ENCODE data around the gene D2HGDH. TPM values are rescaled to one million over a fixed set of nuclear protein-coding genes. Genes with fewer than 3 reads are reported as not detected.
"Not testable (repeated sequence)": the region's sequence is repeated elsewhere in the genome, so short reads cannot be mapped to it uniquely, and the experiment has no call there.

D2HGDH gene
- total and polyA plus RNA-seq, 8 donors = 32.8 to 53.3 (median 39.7) TPM

GRCh38 chr2:241730671-241731293 is 3.6 kb upstream of the D2HGDH start:
- DNase-seq (peak in 1 of 4 donors; percentile 31), ATAC-seq (no peak)
- Histone ChIP-seq H3K27me3 (no peaks in the 10 kb centered on the region), H3K27ac (peak overlapping the region in 1 of 2 donors; percentile 14), H3K4me3 (no peak overlapping the region), H3K4me1 (peaks cover 3 to 48% of the 10 kb centered on the region in 2 donors), H3K9me3 (no peaks in the 10 kb centered on the region), H3K36me3 (peaks cover 0 to 8% of the 10 kb centered on the region in 2 donors)
- no peak for TF ChIP-seq CTCF (IDR thresholded peaks at IDR 0.05)
- intact Hi-C loops (cut with DNase I) = loop anchor here in 1 of 2 donors (10.0 kb wide), 1 partner anchor 144 kb away; no protein-coding TSS in a partner anchor

DNA sequence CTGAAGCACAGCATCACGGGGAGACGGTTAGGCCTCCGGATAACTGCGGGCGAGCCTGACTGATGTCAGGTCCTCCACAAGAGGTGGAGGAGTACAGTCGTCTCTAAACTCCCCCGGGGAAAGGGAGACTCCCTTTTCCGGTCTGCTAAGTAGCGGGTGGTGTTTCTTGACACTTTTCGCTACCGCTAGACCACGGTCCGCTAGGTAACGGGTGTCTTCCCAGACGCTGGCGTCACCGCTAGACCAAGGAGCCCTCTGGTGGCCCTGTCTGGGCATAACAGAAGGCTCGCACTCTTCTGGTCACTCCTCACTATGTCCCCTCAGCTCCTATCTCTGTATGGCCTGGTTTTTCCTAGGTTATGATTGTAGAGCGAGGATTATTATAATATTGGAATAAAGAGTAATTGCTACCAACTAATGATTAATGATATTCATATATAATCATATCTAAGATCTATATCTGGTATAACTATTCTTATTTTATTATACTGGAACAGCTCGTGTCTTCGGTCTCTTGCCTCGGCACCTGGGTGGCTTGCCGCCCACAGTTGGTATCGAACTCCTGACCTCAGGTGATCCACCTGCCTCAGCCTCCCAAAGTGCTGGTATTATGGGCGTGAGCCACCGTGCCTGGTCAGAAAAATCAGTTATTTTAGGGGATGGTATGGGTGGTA is 1.8 kb upstream of the D2HGDH start:
- TF ChIP-seq CTCF (IDR thresholded peaks at IDR 0.05) = peak; percentile 36 to 83
- not testable (repeated sequence) for H3K27me3 ChIP-seq, ATAC-seq, H3K4me3 ChIP-seq, H3K27ac ChIP-seq, H3K9me3 ChIP-seq, H3K36me3 ChIP-seq
- DNase-seq = peak in 2 of 4 donors; percentile 11 to 90
- intact Hi-C loops (cut with DNase I) = loop anchor here in 1 of 2 donors (10.0 kb wide), 1 partner anchor 142 kb away; no protein-coding TSS in a partner anchor
- peaks cover 4 to 52% of the 10 kb centered on the region in 2 donors for H3K4me1 ChIP-seq

DNA sequence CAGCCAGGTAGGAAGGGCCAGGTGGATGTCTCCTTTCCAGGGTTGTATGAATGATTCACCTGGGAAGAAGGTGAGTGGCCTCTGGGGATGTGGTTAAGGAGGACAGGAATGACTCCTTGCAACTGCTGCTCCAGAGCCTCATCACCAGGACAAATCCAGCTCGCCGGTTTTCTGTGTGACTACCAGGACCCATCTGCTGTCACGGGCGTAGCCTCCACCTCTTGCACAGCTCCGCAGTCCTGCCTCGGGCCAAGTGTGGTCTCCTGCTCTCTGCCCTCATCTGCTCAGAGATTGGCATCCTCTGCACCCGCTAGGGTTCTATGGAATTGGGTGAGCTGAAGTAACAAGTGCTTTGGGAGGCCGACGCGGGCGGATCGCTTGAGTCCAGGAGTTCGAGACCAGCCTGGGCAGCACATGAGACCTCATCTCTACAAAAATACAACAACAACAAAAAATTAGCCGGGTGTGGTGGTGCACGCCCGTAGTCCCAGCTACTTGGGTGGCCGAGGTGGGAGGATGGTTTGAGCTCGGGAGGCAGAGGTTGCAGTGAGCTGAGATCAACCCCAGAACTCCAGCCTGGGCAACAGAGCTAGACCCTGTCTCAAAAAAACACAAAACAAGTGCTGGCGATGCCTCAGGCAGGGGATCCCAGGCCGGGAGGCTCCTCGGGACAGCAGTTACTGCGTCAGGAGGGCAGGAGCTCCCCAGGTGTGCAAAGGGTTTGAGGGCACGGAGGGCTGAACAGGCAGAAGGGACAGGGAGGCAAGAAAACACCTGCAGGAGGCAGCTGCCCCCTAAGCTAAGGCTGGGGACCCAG is 831 bp upstream of the D2HGDH start:
- no peak for ATAC-seq
- peak overlapping the region; percentile 33 to 84 for H3K27ac ChIP-seq
- no peak for TF ChIP-seq CTCF (IDR thresholded peaks at IDR 0.05)
- DNase-seq = peak in 1 of 4 donors; percentile 60
- no peaks in the 10 kb centered on the region for H3K27me3 ChIP-seq
- H3K4me3 ChIP-seq = peak overlapping the region; percentile 98
- H3K9me3 ChIP-seq = no peaks in the 10 kb centered on the region
- intact Hi-C loops (cut with DNase I) = loop anchor here in 1 of 2 donors (10.0 kb wide), 1 partner anchor 141 kb away; no protein-coding TSS in a partner anchor
- peaks cover 0 to 6% of the 10 kb centered on the region in 2 donors for H3K36me3 ChIP-seq
- peaks cover 4 to 52% of the 10 kb centered on the region in 2 donors for H3K4me1 ChIP-seq

DNA sequence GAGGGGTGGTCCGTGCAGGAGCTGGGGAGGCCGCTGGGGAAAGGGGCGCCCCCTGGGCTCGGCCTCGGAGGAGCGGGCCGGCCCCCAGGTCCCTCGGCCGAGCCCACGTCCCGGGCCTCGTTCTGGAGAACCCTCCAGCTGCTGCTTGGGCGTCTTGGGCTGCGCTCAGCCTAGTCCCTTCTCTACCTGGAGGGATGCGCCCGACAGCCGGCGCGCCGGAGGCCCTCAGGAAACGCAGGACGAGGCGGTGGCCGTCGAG is 293 bp upstream of the D2HGDH start:
- Histone ChIP-seq H3K36me3 (peaks cover 0 to 6% of the 10 kb centered on the region in 2 donors), H3K27me3 (no peaks in the 10 kb centered on the region), H3K27ac (peak overlapping the region; percentile 33 to 84), H3K4me3 (peak overlapping the region; percentile 98), H3K9me3 (no peaks in the 10 kb centered on the region), H3K4me1 (peaks cover 4 to 52% of the 10 kb centered on the region in 2 donors)
- DNase-seq (no peak), ATAC-seq (no peak)
- intact Hi-C loops (cut with DNase I) = loop anchor here in 1 of 2 donors (10.0 kb wide), 1 partner anchor 141 kb away; no protein-coding TSS in a partner anchor
- TF ChIP-seq CTCF (IDR thresholded peaks at IDR 0.05) = no peak
